K562 (cell line): Measurements from ENCODE around the gene FCSK. TPM values are rescaled to one million over a fixed set of nuclear protein-coding genes. Genes with fewer than 3 reads are reported as not detected.

Experiments
- ATF2 ChIP-seq: sonication (generic); formaldehyde crosslinking; IDR thresholded peaks from 2 replicates; pipeline ENCODE4 v1.8.1; 2022; ENCODE audit warnings: missing genetic modification reagents
- BCLAF1 ChIP-seq, 2 experiments: fragments of 450-650 bp in 1 of 2; IDR thresholded peaks; 2 replicates each; pipeline ENCODE4 v1.6.1; 2011 to 2017; ENCODE audit warnings: low read depth in 2 of 2, antibody characterized with exemption in 1 of 2, borderline replicate concordance in 1 of 2, low read length in 1 of 2, mild to moderate bottlenecking in 1 of 2, mixed read lengths in 1 of 2; ENCODE audit not compliant: control insufficient read depth in 1 of 2
- ELF2 ChIP-seq: fragments of 250-450 bp; sonication (Bioruptor Pico); IDR thresholded peaks from 2 replicates; pipeline ENCODE4 v1.5.0; 2021; ENCODE audit warnings: mild to moderate bottlenecking
- HBP1 ChIP-seq: fragments of 450-650 bp; formaldehyde crosslinking; IDR thresholded peaks from 2 replicates; pipeline ENCODE4 v1.4.0; 2022; ENCODE audit warnings: missing genetic modification characterization
- HNRNPH1 ChIP-seq: fragments of 200-400 bp; formaldehyde crosslinking; optimal IDR thresholded peaks from 2 replicates; pipeline ENCODE3; 2017; ENCODE audit warnings: low read depth, mild to moderate bottlenecking, low read length, moderate library complexity
- MITF ChIP-seq: IDR thresholded peaks from 2 replicates; pipeline ENCODE4 v1.6.1; 2014; ENCODE audit warnings: antibody characterized with exemption
- SLC30A9 ChIP-seq: fragments of 250-450 bp; sonication (Bioruptor Pico); IDR thresholded peaks from 2 replicates; pipeline ENCODE4 v1.8.0; 2022; ENCODE audit warnings: mild to moderate bottlenecking, moderate library complexity
- TCFL5 ChIP-seq: fragments of 250-450 bp; sonication (Bioruptor Pico); conservative IDR thresholded peaks from 2 replicates; pipeline ENCODE4 v1.6.1; 2021; ENCODE audit warnings: mild to moderate bottlenecking, moderate library complexity, matching md5 sums
- ZNF318 ChIP-seq, 2 experiments: fragments of 450-650 bp; IDR thresholded peaks; 2 replicates each; pipeline ENCODE4 v1.6.1; 2016; ENCODE audit warnings: mild to moderate bottlenecking in 2 of 2, borderline replicate concordance in 1 of 2, low read depth in 1 of 2, moderate library complexity in 1 of 2
- polyA plus RNA-seq, 8 experiments: library from polyadenylated mRNA; depleted of rRNA in 4 of 8; stranded (reverse) in 5 of 8; unstranded in 3 of 8; fragments of >200 nt; fragmentation: Nextera tagmentation in 2 of 8; fragmentation: Illumina TruSeq in 1 of 8; extraction: Ambion mirVana in 2 of 8; extraction: Trizol in 1 of 8; gene quantifications; 2 replicates each; pipeline versions ENCODE4 v1.2.1 to v1.2.3, GENCODE V29; 2011 to 2014; ENCODE audit warnings: inconsistent platforms in 1 of 8, missing spikeins in 1 of 8
- total RNA-seq, 7 experiments: library from RNA; depleted of rRNA in 6 of 7; stranded (reverse); fragments of >200 nt in 6 of 7; fragmentation: Illumina TruSeq in 2 of 7; extraction: Trizol in 2 of 7; gene quantifications; 2 replicates each; pipeline versions ENCODE4 v1.2.1 to v1.2.3, GENCODE V29; 2011 to 2021; ENCODE audit warnings: low replicate concordance in 1 of 7

FCSK gene
- total and polyA plus RNA-seq, 9 of the 15 experiments (the other 6 are each of a cell fraction or from before 2014, with no cell fraction given) = 0.92 to 18.6 (median 8.3) TPM

- TF ChIP-seq HBP1 (CRISPR knock-in tag) = no peak
- no peak for TF ChIP-seq HNRNPH1
- TF ChIP-seq BCLAF1 (IDR thresholded peaks at IDR 0.05; ENCODE audit: borderline replicate concordance in 1 of 2, control insufficient read depth in 1 of 2, low read depth in 2 of 2, low read length in 1 of 2) = no peak
- TF ChIP-seq ATF2 (CRISPR knock-in tag) = no peak
- TF ChIP-seq MITF = no peak
- TF ChIP-seq TCFL5 = no peak
- no peak for TF ChIP-seq ELF2
- TF ChIP-seq SLC30A9 (CRISPR knock-in tag) = no peak
- no peak; a peak in 1 of 4 replicates for TF ChIP-seq ZNF318 (IDR thresholded peaks at IDR 0.05; ENCODE audit: borderline replicate concordance in 1 of 2, low read depth in 1 of 2)
These were observed at the start of gene FCSK (continued) for GRCh38 chr16:70454222-70455034.
